ENCODE results near the gene FRMD5.

DNA sequence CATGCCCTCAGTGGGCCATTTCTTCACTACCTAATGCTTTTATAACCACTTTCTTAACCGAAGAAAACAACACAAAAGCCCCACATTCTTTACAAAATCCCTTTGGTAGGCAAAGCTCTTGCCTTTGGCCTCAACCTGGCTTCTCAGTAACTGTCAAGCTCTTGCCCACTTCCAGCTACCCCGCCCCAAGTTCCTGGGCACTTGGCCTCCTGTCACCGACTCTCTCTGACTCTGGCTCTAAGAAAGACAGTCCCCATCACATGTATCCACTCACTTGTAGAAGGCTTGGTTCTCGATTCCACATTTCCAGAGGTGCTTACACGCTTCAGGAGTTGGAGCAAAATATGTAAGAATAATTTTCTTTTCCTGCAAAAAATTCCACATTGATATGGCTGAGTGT, 307.2 kb downstream of the FRMD5 start:
- TF ChIP-seq, protein P1, sequence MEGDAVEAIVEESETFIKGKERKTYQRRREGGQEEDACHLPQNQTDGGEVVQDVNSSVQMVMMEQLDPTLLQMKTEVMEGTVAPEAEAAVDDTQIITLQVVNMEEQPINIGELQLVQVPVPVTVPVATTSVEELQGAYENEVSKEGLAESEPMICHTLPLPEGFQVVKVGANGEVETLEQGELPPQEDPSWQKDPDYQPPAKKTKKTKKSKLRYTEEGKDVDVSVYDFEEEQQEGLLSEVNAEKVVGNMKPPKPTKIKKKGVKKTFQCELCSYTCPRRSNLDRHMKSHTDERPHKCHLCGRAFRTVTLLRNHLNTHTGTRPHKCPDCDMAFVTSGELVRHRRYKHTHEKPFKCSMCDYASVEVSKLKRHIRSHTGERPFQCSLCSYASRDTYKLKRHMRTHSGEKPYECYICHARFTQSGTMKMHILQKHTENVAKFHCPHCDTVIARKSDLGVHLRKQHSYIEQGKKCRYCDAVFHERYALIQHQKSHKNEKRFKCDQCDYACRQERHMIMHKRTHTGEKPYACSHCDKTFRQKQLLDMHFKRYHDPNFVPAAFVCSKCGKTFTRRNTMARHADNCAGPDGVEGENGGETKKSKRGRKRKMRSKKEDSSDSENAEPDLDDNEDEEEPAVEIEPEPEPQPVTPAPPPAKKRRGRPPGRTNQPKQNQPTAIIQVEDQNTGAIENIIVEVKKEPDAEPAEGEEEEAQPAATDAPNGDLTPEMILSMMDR (IDR thresholded peaks at IDR 0.05; ENCODE audit: low read depth, low read length, poor library complexity, severe bottlenecking), result no peak
- TF ChIP-seq EZH2phosphoT487 (IDR thresholded peaks at IDR 0.05; ENCODE audit: borderline replicate concordance, low read length), result no peak
